ENCODE results near the gene LRMDA.

The LRMDA gene

GRCh38 chr10:75428434-75429158, 2.8 kb upstream of the LRMDA start (continued):
- no peak for TF ChIP-seq ZNF350 (tag by site-specific recombination; IDR thresholded peaks at IDR 0.05)
- 0 out of 2 replicates have a peak, but pooled peaks have one; percentile 17 for TF ChIP-seq OSR2 (tag by site-specific recombination; IDR thresholded peaks at IDR 0.05)
- TF ChIP-seq, protein P1, sequence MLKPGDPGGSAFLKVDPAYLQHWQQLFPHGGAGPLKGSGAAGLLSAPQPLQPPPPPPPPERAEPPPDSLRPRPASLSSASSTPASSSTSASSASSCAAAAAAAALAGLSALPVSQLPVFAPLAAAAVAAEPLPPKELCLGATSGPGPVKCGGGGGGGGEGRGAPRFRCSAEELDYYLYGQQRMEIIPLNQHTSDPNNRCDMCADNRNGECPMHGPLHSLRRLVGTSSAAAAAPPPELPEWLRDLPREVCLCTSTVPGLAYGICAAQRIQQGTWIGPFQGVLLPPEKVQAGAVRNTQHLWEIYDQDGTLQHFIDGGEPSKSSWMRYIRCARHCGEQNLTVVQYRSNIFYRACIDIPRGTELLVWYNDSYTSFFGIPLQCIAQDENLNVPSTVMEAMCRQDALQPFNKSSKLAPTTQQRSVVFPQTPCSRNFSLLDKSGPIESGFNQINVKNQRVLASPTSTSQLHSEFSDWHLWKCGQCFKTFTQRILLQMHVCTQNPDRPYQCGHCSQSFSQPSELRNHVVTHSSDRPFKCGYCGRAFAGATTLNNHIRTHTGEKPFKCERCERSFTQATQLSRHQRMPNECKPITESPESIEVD (tag by site-specific recombination; IDR thresholded peaks at IDR 0.05) = peak; percentile 47
- peak; percentile 69; the same call in 1 of the 2 replicates for TF ChIP-seq PATZ1 (tag by site-specific recombination; IDR thresholded peaks at IDR 0.05)
- peak; percentile 72 for TF ChIP-seq ZNF398 (tag by site-specific recombination; IDR thresholded peaks at IDR 0.05)
- TF ChIP-seq, protein P2, sequence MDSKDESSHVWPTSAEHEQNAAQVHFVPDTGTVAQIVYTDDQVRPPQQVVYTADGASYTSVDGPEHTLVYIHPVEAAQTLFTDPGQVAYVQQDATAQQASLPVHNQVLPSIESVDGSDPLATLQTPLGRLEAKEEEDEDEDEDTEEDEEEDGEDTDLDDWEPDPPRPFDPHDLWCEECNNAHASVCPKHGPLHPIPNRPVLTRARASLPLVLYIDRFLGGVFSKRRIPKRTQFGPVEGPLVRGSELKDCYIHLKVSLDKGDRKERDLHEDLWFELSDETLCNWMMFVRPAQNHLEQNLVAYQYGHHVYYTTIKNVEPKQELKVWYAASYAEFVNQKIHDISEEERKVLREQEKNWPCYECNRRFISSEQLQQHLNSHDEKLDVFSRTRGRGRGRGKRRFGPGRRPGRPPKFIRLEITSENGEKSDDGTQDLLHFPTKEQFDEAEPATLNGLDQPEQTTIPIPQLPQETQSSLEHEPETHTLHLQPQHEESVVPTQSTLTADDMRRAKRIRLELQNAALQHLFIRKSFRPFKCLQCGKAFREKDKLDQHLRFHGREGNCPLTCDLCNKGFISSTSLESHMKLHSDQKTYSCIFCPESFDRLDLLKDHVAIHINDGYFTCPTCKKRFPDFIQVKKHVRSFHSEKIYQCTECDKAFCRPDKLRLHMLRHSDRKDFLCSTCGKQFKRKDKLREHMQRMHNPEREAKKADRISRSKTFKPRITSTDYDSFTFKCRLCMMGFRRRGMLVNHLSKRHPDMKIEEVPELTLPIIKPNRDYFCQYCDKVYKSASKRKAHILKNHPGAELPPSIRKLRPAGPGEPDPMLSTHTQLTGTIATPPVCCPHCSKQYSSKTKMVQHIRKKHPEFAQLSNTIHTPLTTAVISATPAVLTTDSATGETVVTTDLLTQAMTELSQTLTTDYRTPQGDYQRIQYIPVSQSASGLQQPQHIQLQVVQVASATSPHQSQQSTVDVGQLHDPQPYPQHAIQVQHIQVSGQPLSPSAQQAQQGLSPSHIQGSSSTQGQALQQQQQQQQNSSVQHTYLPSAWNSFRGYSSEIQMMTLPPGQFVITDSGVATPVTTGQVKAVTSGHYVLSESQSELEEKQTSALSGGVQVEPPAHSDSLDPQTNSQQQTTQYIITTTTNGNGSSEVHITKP (tag by site-specific recombination; IDR thresholded peaks at IDR 0.05) = peak; percentile 76
- 0 out of 2 replicates have a peak, but pooled peaks have one; percentile 18 for TF ChIP-seq ZIC2 (tag by site-specific recombination; IDR thresholded peaks at IDR 0.05)
- TF ChIP-seq, protein P3, sequence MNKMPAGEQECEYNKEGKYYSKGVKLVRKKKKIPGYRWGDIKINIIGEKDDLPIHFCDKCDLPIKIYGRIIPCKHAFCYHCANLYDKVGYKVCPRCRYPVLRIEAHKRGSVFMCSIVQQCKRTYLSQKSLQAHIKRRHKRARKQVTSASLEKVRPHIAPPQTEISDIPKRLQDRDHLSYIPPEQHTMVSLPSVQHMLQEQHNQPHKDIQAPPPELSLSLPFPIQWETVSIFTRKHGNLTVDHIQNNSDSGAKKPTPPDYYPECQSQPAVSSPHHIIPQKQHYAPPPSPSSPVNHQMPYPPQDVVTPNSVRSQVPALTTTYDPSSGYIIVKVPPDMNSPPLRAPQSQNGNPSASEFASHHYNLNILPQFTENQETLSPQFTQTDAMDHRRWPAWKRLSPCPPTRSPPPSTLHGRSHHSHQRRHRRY (tag by site-specific recombination; IDR thresholded peaks at IDR 0.05) = no peak
- TF ChIP-seq ZNF660 (tag by site-specific recombination; IDR thresholded peaks at IDR 0.05) = 0 out of 2 replicates have a peak, but pooled peaks have one; percentile 23
- no peak for TF ChIP-seq ZNF596 (tag by site-specific recombination; IDR thresholded peaks at IDR 0.05)
- no peak for TF ChIP-seq ZNF626 (tag by site-specific recombination; IDR thresholded peaks at IDR 0.05)
- TF ChIP-seq ZNF561 (tag by site-specific recombination; IDR thresholded peaks at IDR 0.05; ENCODE audit: borderline replicate concordance) = peak; percentile 26; the same call in 1 of the 2 replicates
- TF ChIP-seq ZNF518A (tag by site-specific recombination; conservative IDR thresholded peaks at IDR 0.05; ENCODE audit: low read depth) = peak; percentile 25; the same call in 1 of the 2 replicates
